ENCODE data around the gene LAIR2. TPM values are rescaled to one million over a fixed set of nuclear protein-coding genes. Genes with fewer than 3 reads are reported as not detected.

The LAIR2 gene
- total RNA-seq, 1 experiment from 2014 or later, result not detected

DNA sequence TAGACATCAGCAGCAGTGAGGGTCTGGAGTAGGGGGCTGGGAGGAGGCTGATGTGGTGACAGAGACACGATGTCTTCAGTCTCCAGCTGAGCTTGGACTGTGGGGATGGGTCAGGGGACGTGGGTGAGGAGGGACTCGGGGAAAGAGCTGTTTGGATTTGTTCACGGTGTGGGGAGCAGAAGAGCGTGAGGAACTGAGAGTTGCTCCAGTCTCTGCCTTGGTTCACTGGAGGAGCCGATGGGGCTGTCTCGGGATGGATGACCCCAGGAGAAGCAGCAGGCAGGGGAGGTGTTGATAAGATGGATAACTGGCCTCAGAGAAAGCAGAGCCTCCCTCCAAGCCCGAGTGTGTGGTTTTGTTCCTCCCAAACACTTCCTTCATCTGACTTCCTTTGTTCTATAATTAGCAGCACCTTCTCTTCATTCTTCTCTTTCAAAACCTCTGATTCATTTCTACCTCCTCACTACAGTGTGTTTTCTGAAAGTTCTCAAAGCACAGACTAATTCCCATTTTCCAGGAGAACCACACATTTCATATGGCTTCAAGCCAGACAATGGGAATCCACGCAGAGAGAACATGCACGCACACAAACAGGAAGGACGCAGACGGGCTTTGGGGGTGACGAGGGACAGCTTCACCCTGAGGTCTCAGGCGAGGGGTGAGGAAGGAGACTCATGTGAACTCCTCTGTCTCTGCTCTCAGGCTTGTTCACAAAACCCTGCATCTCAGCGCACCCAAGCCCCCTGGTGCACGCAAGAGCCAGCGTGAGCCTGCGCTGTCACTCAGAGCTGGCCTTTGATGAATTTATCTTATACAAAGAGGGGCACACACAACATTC is 18.6 kb downstream of the LAIR2 start:
- DNase-seq (ENCODE audit: low read depth in 1 of 2, low spot score in 2 of 2), result no peak
- H3K27ac ChIP-seq, result no peak overlapping the region
- H3K4me1 ChIP-seq (replicated peaks), result no peaks in the 10 kb centered on the region
- no peaks in the 10 kb centered on the region for H3K27me3 ChIP-seq (replicated peaks)
- H3K9me3 ChIP-seq (replicated peaks), result no peaks in the 10 kb centered on the region
- H3K36me3 ChIP-seq, result no peaks in the 10 kb centered on the region
- no peak overlapping the region for H3K4me3 ChIP-seq

GRCh38 chr19:54521860-54522513 is 19.4 kb downstream of the LAIR2 start:
- H3K36me3 ChIP-seq, result no peaks in the 10 kb centered on the region
- no peak overlapping the region for H3K27ac ChIP-seq
- no peaks in the 10 kb centered on the region for H3K27me3 ChIP-seq (replicated peaks)
- no peak overlapping the region for H3K4me3 ChIP-seq
- no peak for DNase-seq (ENCODE audit: low read depth in 1 of 2, low spot score in 2 of 2)
- no peaks in the 10 kb centered on the region for H3K9me3 ChIP-seq (replicated peaks)
- H3K4me1 ChIP-seq (replicated peaks), result no peaks in the 10 kb centered on the region

DNA sequence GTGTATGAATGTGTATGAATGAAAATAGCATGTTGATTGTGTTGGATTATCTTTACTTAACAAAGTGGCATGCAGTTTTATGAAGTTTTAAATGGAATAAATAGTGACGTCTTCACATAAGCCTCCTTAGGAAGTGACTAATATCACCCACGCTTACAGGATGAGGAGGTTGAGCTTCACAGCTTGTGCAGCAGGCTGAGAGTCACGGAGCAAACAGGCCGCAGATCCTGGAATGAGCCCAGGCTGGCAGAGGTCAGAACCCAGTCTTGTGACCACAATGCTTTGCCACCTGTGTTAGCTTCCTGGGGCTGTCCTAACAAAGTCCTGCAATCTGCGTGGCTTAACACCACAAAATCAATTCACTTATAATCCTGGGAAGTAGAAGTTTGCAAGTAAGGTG is 20.8 kb downstream of the LAIR2 start:
- DNase-seq (ENCODE audit: low read depth in 1 of 2, low spot score in 2 of 2), result no peak
- no peak overlapping the region for H3K4me3 ChIP-seq
- no peak overlapping the region for H3K27ac ChIP-seq
- H3K9me3 ChIP-seq (replicated peaks), result no peaks in the 10 kb centered on the region
- H3K36me3 ChIP-seq, result no peaks in the 10 kb centered on the region
- H3K4me1 ChIP-seq (replicated peaks), result no peaks in the 10 kb centered on the region
- H3K27me3 ChIP-seq (replicated peaks), result no peaks in the 10 kb centered on the region

- no peak overlapping the region for H3K4me3 ChIP-seq
Observed at GRCh38 chr19:54525636-54526035, 23.0 kb downstream of the LAIR2 start.

GRCh38 chr19:54526972-54527371 is 24.3 kb downstream of the LAIR2 start:
- Histone ChIP-seq H3K4me1 (replicated peaks) (no peaks in the 10 kb centered on the region), H3K4me3 (no peak overlapping the region), H3K9me3 (replicated peaks) (no peaks in the 10 kb centered on the region), H3K36me3 (no peaks in the 10 kb centered on the region), H3K27me3 (replicated peaks) (peaks cover 12% of the 10 kb centered on the region), H3K27ac (no peak overlapping the region)
- DNase-seq (ENCODE audit: low read depth in 1 of 2, low spot score in 2 of 2), result no peak

More at GRCh38 chr19:54525636-54526035, 23.0 kb downstream of the LAIR2 start:
- Histone ChIP-seq H3K4me1 (replicated peaks) (no peaks in the 10 kb centered on the region), H3K9me3 (replicated peaks) (no peaks in the 10 kb centered on the region), H3K36me3 (no peaks in the 10 kb centered on the region), H3K27ac (no peak overlapping the region), H3K27me3 (replicated peaks) (peaks cover 2% of the 10 kb centered on the region)
- DNase-seq (ENCODE audit: low read depth in 1 of 2, low spot score in 2 of 2), result no peak

DNA sequence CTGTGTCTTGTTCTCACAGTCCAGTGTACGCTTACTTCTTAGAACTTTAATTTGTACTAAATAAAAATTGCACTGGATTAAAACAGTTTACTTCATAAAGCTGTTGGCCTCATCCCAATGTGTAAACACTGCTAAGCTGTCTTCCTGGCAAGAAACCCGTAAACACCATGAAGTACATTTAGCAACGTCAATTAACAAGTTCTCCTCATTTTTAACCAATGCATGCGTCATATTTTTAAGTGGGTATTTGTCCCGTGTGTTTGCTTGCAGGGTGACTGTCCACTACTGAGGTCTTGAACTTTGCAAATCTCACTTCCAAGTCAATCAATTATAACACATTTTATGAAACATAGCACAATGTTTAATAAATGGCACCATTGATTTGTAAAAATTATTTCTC is 28.2 kb downstream of the LAIR2 start:
- H3K27me3 ChIP-seq (replicated peaks), result peaks cover 17% of the 10 kb centered on the region
- H3K36me3 ChIP-seq, result no peaks in the 10 kb centered on the region
- H3K4me1 ChIP-seq (replicated peaks), result no peaks in the 10 kb centered on the region
- H3K9me3 ChIP-seq (replicated peaks), result no peaks in the 10 kb centered on the region
- H3K4me3 ChIP-seq, result no peak overlapping the region
- DNase-seq (ENCODE audit: low read depth in 1 of 2, low spot score in 2 of 2), result no peak
- no peak overlapping the region for H3K27ac ChIP-seq

DNA sequence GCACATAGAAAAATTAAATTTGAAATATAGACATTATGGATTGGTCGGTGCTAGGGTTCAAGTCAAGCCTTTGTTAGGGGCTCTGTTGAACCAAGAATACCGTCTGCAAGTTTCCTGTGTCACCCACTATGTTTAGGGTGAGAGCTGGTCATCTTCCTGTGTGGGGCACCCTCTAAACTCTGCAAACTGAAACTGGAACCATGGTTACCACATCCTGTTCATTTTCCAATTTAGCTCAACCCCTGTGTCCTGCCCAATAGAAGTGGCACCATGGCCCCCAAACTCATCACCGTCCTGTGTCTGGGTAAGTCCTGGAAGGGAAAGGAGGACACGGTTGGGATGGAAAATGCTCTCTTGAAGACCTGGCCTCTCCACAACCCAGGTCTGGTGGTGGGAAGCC is 29.9 kb downstream of the LAIR2 start:
- Histone ChIP-seq H3K4me1 (replicated peaks) (no peaks in the 10 kb centered on the region), H3K4me3 (no peak overlapping the region), H3K9me3 (replicated peaks) (no peaks in the 10 kb centered on the region), H3K27me3 (replicated peaks) (peaks cover 21% of the 10 kb centered on the region), H3K36me3 (no peaks in the 10 kb centered on the region), H3K27ac (no peak overlapping the region)
- DNase-seq (ENCODE audit: low read depth in 1 of 2, low spot score in 2 of 2), result no peak

GRCh38 chr19:54533476-54533875 is 30.8 kb downstream of the LAIR2 start:
- Histone ChIP-seq H3K27me3 (replicated peaks) (peaks cover 21% of the 10 kb centered on the region), H3K36me3 (no peaks in the 10 kb centered on the region), H3K27ac (no peak overlapping the region), H3K9me3 (replicated peaks) (no peaks in the 10 kb centered on the region), H3K4me3 (no peak overlapping the region), H3K4me1 (replicated peaks) (no peaks in the 10 kb centered on the region)
- DNase-seq (ENCODE audit: low read depth in 1 of 2, low spot score in 2 of 2), result no peak

DNA sequence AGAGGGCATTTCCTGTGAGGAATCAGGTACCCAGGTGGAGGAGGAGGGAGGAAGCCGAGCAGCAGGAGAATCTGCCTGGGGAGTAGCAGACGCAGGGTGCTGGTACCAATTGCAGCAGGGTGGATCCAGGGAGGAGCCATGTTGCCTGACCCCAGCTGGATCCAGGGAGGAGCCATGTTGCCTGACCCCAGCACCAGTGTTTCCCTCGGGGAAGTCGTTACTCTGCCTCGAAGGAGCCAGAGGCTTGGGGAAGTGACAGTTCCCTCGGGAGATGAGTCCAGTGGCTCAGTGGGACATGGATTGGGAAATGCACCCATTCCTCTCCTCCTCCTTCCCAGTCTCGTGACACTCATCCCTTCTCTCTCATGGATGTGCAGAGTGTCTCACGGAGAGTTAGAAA is 31.5 kb downstream of the LAIR2 start:
- DNase-seq (ENCODE audit: low read depth in 1 of 2, low spot score in 2 of 2), result no peak
- no peaks in the 10 kb centered on the region for H3K36me3 ChIP-seq
- H3K27ac ChIP-seq, result no peak overlapping the region
- H3K9me3 ChIP-seq (replicated peaks), result no peaks in the 10 kb centered on the region
- H3K4me3 ChIP-seq, result no peak overlapping the region
- no peaks in the 10 kb centered on the region for H3K4me1 ChIP-seq (replicated peaks)
- peaks cover 21% of the 10 kb centered on the region for H3K27me3 ChIP-seq (replicated peaks)

- Histone ChIP-seq H3K4me1 (replicated peaks) (no peaks in the 10 kb centered on the region), H3K9me3 (replicated peaks) (no peaks in the 10 kb centered on the region), H3K4me3 (no peak overlapping the region), H3K27me3 (replicated peaks) (peaks cover 20% of the 10 kb centered on the region), H3K27ac (no peak overlapping the region), H3K36me3 (no peaks in the 10 kb centered on the region)
- no peak for DNase-seq (ENCODE audit: low read depth in 1 of 2, low spot score in 2 of 2)
Observed at GRCh38 chr19:54535601-54536000, 33.0 kb downstream of the LAIR2 start.

GRCh38 chr19:54536956-54537355 is 34.3 kb downstream of the LAIR2 start:
- Histone ChIP-seq H3K27ac (no peak overlapping the region), H3K4me3 (no peak overlapping the region), H3K36me3 (no peaks in the 10 kb centered on the region), H3K4me1 (replicated peaks) (no peaks in the 10 kb centered on the region), H3K9me3 (replicated peaks) (no peaks in the 10 kb centered on the region), H3K27me3 (replicated peaks) (peaks cover 9% of the 10 kb centered on the region; the same call in 1 of the 2 replicates)
- no peak for DNase-seq (ENCODE audit: low read depth in 1 of 2, low spot score in 2 of 2)

DNA sequence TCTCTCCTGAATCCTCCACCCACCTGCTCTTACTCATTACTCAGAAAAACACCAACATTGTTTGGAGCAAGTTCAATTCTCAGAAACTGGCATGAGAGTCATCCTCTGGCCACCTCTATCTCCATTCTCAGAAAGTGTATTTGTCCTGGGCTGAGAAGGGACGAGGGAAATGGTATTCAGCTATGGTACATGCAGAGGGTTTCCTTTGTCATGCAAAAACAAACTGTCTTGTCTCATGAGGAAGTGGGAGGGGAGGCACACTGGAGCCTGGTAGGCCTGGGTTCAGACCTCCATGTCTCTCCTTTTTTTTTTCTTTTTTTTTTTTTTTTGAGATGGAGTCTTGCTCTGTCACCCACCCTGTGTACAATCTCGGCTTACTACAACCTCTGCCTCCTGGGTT is 39.1 kb downstream of the LAIR2 start:
- no peaks in the 10 kb centered on the region for H3K4me1 ChIP-seq (replicated peaks)
- DNase-seq (ENCODE audit: low read depth in 1 of 2, low spot score in 2 of 2), result no peak
- H3K36me3 ChIP-seq, result no peaks in the 10 kb centered on the region
- no peaks in the 10 kb centered on the region for H3K9me3 ChIP-seq (replicated peaks)
- no peak overlapping the region for H3K27ac ChIP-seq
- no peaks in the 10 kb centered on the region for H3K27me3 ChIP-seq (replicated peaks)
- H3K4me3 ChIP-seq, result no peak overlapping the region

DNA sequence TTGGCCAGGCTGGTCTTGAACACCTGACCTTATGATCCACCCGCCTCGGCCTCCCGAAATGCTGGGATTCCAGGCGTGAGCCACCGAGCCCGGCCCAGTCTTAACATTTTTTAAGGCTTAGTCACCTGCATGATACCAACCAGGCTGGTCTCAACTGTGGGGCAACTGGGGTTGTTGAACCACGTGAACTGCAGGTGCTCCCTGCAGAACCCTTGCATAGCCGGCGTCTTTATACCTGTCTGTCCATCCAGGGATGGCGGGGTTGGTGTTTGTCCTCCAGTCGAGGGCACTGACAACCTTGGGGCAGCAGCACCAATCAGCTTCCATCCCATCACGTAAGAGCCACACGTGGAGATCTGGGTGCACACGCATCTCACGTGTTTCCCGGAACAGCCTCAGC is 46.2 kb downstream of the LAIR2 start:
- Histone ChIP-seq H3K27ac (no peak overlapping the region), H3K9me3 (replicated peaks) (no peaks in the 10 kb centered on the region), H3K4me1 (replicated peaks) (no peaks in the 10 kb centered on the region), H3K27me3 (replicated peaks) (no peaks in the 10 kb centered on the region), H3K4me3 (no peak overlapping the region), H3K36me3 (no peaks in the 10 kb centered on the region)
- DNase-seq (ENCODE audit: low read depth in 1 of 2, low spot score in 2 of 2), result no peak

GRCh38 chr19:54549224-54549623 is 46.6 kb downstream of the LAIR2 start:
- no peaks in the 10 kb centered on the region for H3K9me3 ChIP-seq (replicated peaks)
- no peak for DNase-seq (ENCODE audit: low read depth in 1 of 2, low spot score in 2 of 2)
- H3K27ac ChIP-seq, result no peak overlapping the region
- H3K4me3 ChIP-seq, result no peak overlapping the region
- no peaks in the 10 kb centered on the region for H3K27me3 ChIP-seq (replicated peaks)
- H3K4me1 ChIP-seq (replicated peaks), result no peaks in the 10 kb centered on the region
- H3K36me3 ChIP-seq, result no peaks in the 10 kb centered on the region
